GM06990 (cell line): ENCODE data around the gene HMGN1.
A peak's percentile ranks its signal among the peaks of the same experiment; 100 is the strongest.

Experiments
- DNase-seq: peaks from one replicate; pipeline ENCODE4 v3.0.0-alpha.2; 2011; ENCODE audit not compliant: insufficient read length; ENCODE audit errors: extremely low read depth
- H3K27me3 ChIP-seq: replicated peaks from 2 replicates; pipeline ENCODE4 v1.6.0; 2011; ENCODE audit warnings: low read length; ENCODE audit not compliant: control insufficient read depth, insufficient read depth
- H3K36me3 ChIP-seq: 2 replicates; pipeline ENCODE4 v1.5.1; 2011; ENCODE audit warnings: low read length; ENCODE audit not compliant: control insufficient read depth, insufficient read depth
- H3K4me3 ChIP-seq: replicated peaks from 2 replicates; pipeline ENCODE4 v1.5.1; 2011; ENCODE audit warnings: low read depth, mild to moderate bottlenecking, control low read depth, low read length
- TF ChIP-seq, protein P1 (sequence below): IDR thresholded peaks from 2 replicates; pipeline ENCODE4 v1.5.1; 2011; ENCODE audit warnings: low read length, control low read depth, mild to moderate bottlenecking, inconsistent platforms; ENCODE audit not compliant: insufficient read depth, poor library complexity, severe bottlenecking

Gene HMGN1, protein sequence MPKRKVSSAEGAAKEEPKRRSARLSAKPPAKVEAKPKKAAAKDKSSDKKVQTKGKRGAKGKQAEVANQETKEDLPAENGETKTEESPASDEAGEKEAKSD

DNA sequence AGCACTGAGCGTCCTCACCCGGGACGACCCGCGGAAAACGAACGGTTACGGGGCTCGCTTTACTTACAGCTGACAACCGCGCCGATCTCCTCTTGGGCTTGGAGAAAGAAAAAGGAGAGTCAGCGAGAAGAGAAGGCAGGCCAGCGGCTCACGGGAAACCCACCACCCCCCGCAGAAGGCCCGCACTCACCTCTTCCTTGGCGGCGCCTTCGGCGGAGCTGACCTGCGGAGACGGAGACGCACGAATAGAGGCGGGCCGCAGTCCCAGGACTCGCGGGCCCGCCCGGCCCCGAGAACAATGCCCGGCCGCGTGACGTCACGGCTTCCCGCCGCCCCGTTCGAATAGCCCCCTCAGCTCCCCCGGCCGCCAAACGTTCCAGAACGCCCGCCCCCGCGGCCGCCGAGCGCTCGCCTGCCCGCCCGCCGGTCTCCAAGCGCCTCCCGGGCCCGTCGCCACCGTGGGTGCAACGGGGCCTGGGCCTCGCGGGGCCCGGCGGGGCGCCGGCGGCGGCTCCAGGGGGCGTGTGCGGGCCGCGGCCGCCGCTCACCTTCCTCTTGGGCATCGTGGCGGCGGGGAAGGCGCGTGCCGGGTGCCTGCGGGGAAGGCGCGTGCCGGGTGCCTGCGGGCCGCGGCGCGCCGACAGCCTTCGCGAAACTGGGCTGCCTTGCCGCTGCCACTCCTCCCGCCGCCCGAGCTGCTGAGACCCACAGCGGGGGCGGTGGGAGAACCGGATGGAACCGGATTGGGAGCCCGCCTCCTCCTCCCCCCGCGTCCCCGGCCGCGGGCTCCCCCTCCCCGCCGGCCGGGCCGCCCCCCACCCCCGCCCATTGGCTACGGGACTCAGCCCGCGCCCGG, at the start of gene HMGN1:
HMGN1 (minus strand) TSS at position 734 of the 856 bp plus-strand sequence; CDS start at position 563, 171 bp downstream.
- DNase-seq, result peak; percentile 87
- peak within 1 kb of the TSS; percentile 94 for H3K4me3 ChIP-seq

DNA sequence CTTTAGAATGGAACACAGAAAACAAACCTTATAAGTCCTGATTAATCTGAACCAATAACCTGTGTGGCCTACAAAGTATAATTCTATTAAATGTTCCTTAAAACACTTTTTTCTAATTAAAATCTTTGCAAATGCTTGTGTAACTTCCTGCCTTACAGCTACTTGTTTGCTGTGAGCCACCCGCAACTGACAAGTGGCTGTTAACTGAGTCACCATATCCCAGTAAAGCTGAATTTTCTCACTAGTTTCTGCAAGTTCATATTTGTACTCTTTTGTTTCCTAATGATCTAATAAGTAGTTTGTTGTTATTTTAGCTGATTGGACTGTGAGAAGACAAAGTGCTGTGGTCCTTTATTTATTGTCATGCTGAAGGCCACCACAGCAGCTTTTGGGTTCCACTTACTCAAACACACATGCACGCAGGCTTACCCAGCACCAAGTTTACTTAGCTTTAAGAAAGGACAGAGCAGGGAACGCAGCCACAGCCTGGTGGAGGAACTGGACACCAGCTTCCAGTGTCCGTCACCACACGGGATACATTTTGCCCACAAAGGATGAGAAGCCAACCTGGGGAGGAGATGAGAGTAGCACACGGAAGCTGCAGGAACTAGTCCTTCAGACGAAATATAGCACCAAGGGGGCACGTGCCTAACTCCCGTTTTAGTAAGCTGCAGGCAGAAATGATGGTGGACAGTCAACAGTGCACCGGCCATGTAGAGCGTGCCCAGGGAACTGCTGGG, 48.9 kb upstream of the HMGN1 start:
- Histone ChIP-seq H3K36me3 (peaks cover 8% of the 10 kb centered on the region), H3K4me3 (no peak overlapping the region), H3K27me3 (no peaks in the 10 kb centered on the region)
- no peak for DNase-seq
- TF ChIP-seq, protein P1, sequence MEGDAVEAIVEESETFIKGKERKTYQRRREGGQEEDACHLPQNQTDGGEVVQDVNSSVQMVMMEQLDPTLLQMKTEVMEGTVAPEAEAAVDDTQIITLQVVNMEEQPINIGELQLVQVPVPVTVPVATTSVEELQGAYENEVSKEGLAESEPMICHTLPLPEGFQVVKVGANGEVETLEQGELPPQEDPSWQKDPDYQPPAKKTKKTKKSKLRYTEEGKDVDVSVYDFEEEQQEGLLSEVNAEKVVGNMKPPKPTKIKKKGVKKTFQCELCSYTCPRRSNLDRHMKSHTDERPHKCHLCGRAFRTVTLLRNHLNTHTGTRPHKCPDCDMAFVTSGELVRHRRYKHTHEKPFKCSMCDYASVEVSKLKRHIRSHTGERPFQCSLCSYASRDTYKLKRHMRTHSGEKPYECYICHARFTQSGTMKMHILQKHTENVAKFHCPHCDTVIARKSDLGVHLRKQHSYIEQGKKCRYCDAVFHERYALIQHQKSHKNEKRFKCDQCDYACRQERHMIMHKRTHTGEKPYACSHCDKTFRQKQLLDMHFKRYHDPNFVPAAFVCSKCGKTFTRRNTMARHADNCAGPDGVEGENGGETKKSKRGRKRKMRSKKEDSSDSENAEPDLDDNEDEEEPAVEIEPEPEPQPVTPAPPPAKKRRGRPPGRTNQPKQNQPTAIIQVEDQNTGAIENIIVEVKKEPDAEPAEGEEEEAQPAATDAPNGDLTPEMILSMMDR, result no peak

More for the DNA sequence above, at the start of gene HMGN1:
- TF ChIP-seq, protein P1, result no peak
- no peaks in the 10 kb centered on the region for H3K27me3 ChIP-seq
- no peaks in the 10 kb centered on the region; the same call in 1 of the 2 replicates for H3K36me3 ChIP-seq

DNA sequence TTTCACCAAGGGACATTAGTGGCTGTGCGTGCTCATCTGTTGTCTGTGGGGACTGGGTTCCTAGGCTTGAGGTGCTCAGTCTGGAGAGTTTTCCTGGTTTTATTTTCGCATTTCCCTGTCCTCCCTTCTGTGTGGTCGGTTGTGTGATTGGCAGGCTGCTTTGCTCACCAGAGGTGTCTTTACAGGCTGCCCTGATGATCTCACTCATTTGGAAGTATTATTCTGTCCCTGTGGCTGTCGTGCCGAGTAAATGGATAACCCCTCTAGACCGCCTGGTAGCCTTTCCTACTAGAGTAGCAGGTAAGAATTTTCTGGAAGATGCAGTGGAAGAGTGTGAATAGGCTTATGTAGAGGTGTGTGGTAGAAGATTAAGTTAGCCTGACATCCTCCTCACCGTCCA, 44.1 kb upstream of the HMGN1 start:
- Histone ChIP-seq H3K27me3 (no peaks in the 10 kb centered on the region), H3K4me3 (no peak overlapping the region), H3K36me3 (peaks cover 12% of the 10 kb centered on the region)
- DNase-seq, result no peak
- TF ChIP-seq, protein P1, result no peak

DNA sequence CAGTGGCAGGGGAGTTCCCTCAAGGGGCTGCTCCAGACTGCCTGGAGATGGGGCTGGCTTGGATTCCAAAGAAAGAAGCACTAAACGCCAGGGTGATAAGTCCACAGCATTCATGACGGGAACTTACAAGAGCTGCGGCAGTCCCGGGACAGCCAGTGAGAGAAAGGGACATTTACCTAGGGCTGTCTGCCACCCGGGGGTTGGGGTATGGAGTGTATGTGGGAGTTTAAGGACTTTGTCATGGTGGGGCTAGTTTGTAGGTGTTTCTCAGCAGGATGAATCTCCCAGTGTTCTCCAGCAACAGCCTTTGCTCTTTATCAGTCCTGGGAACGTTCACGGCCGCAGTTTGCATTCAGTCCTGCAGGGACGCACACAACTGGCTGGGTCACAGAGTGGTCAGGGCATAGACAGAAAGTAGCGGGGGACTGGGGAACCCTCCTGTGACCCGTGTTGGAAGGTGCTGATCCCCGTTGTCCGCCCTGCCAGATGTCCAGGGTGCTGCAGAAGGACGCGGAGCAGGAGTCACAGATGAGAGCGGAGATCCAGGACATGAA, 41.4 kb upstream of the HMGN1 start:
- DNase-seq, result no peak
- TF ChIP-seq, protein P1, result no peak
- no peak overlapping the region for H3K4me3 ChIP-seq
- no peaks in the 10 kb centered on the region for H3K27me3 ChIP-seq
- peaks cover 9% of the 10 kb centered on the region for H3K36me3 ChIP-seq

DNA sequence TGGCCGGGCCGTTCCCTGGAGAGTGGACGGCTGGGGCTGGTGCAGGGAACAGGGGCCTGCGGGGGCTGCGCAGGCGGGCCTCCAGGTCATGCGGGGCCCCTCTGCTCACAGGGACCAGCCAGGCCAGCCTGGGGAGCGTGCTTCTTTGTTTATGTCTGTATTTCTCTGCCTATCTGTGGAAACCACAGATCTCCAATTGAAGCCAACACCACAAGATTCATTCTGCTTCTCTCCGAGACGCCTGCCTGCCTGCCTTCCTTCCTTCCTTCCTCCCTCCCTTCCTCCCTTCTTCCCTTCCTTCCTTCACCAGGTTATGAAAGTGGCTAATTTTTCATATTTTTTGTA, 39.9 kb upstream of the HMGN1 start:
- no peaks in the 10 kb centered on the region for H3K27me3 ChIP-seq
- DNase-seq, result no peak
- H3K4me3 ChIP-seq, result peak overlapping the region; percentile 58
- peaks cover 7% of the 10 kb centered on the region for H3K36me3 ChIP-seq
- TF ChIP-seq, protein P1, result no peak
